ENCODE results near the gene SNX24.

- no peak for TF ChIP-seq BRF1 (IDR thresholded peaks at IDR 0.05; ENCODE audit: borderline replicate concordance, extremely low read depth, insufficient read length)
- no peak for TF ChIP-seq HNRNPL (IDR thresholded peaks at IDR 0.05; ENCODE audit: low read depth, low read length)
- TF ChIP-seq E2F4 (CRISPR knock-in tag; IDR thresholded peaks at IDR 0.05; ENCODE audit: low read depth) = no peak
- no peak for TF ChIP-seq EP300 (IDR thresholded peaks at IDR 0.05; ENCODE audit: low read length)
- TF ChIP-seq PATZ1 (CRISPR knock-in tag; IDR thresholded peaks at IDR 0.05; ENCODE audit: borderline replicate concordance) = no peak
- TF ChIP-seq ZBTB11 (CRISPR knock-in tag; IDR thresholded peaks at IDR 0.05) = no peak
These were observed 127.5 kb downstream of the SNX24 start for GRCh38 chr5:122972877-122973276.
